WTC11 (cell line): ENCODE results near the gene ELMO3. TPM values are rescaled to one million over a fixed set of nuclear protein-coding genes. Genes with fewer than 3 reads are reported as not detected.

Experiments used
- AR ChIP-seq: fragments of 250-450 bp; sonication (Bioruptor Pico); IDR thresholded peaks from 2 replicates; pipeline ENCODE4 v1.9.0; 2021; ENCODE audit warnings: mild to moderate bottlenecking
- ATF1 ChIP-seq: sonication (generic); formaldehyde crosslinking; IDR thresholded peaks from 2 replicates; pipeline ENCODE4 v1.8.1; 2023; ENCODE audit warnings: mild to moderate bottlenecking, moderate library complexity, missing genetic modification reagents
- CREM ChIP-seq: sonication (generic); formaldehyde crosslinking; IDR thresholded peaks from 2 replicates; pipeline ENCODE4 v1.8.1; 2022; ENCODE audit warnings: mild to moderate bottlenecking, missing genetic modification reagents, moderate library complexity
- FOXK1 ChIP-seq: sonication (generic); formaldehyde crosslinking; IDR thresholded peaks from 2 replicates; pipeline ENCODE4 v1.8.0; 2022; ENCODE audit warnings: mild to moderate bottlenecking, moderate library complexity, missing genetic modification reagents
- HMGA2 ChIP-seq: fragments of 250-450 bp; sonication (Bioruptor Pico); IDR thresholded peaks from 2 replicates; pipeline ENCODE4 v1.4.0; 2021; ENCODE audit warnings: mild to moderate bottlenecking, moderate library complexity
- TEAD4 ChIP-seq: sonication (generic); formaldehyde crosslinking; IDR thresholded peaks from 2 replicates; pipeline ENCODE4 v1.8.0; 2022; ENCODE audit warnings: mild to moderate bottlenecking, missing genetic modification reagents
- ZNF281 ChIP-seq: sonication (generic); formaldehyde crosslinking; IDR thresholded peaks from 2 replicates; pipeline ENCODE4 v1.8.0; 2023; ENCODE audit warnings: mild to moderate bottlenecking, missing genetic modification reagents
- ZNF423 ChIP-seq: fragments of 250-450 bp; sonication (Bioruptor Pico); IDR thresholded peaks from 2 replicates; pipeline ENCODE4 v2.1.2; 2022; ENCODE audit warnings: mild to moderate bottlenecking, moderate library complexity
- ZNF671 ChIP-seq: fragments of 250-450 bp; sonication (Bioruptor Pico); IDR thresholded peaks from 2 replicates; pipeline ENCODE4 v1.8.0; 2021; ENCODE audit warnings: mild to moderate bottlenecking
- total RNA-seq: library from RNA; stranded (reverse); gene quantifications from 3 replicates; pipeline ENCODE4 v1.2.3, GENCODE V29; 2021
- TF ChIP-seq, protein P1 (sequence below): sonication (generic); formaldehyde crosslinking; IDR thresholded peaks from 2 replicates; pipeline ENCODE4 v1.8.0; 2022; ENCODE audit warnings: mild to moderate bottlenecking, missing genetic modification reagents
- TF ChIP-seq, protein P2 (sequence below): sonication (generic); formaldehyde crosslinking; IDR thresholded peaks from 2 replicates; pipeline ENCODE4 v1.8.1; 2022; ENCODE audit warnings: low read depth, mild to moderate bottlenecking, moderate library complexity, missing genetic modification reagents, borderline replicate concordance
- TF ChIP-seq, protein P3 (sequence below): fragments of 250-450 bp; sonication (Bioruptor Pico); IDR thresholded peaks from 2 replicates; pipeline ENCODE4 v1.9.0; 2021; ENCODE audit warnings: mild to moderate bottlenecking, borderline replicate concordance
- TF ChIP-seq, protein P4 (sequence below): sonication (generic); formaldehyde crosslinking; conservative IDR thresholded peaks from 2 replicates; pipeline ENCODE4 v1.8.1; 2022; ENCODE audit warnings: mild to moderate bottlenecking, missing genetic modification reagents
- TF ChIP-seq, protein P5 (sequence below): sonication (generic); formaldehyde crosslinking; IDR thresholded peaks from 2 replicates; pipeline ENCODE4 v1.8.1; 2023; ENCODE audit warnings: mild to moderate bottlenecking, missing genetic modification reagents
- TF ChIP-seq, protein P6 (sequence below): fragments of 200-600 bp; IDR thresholded peaks from 2 replicates; pipeline ENCODE4 v1.8.0; 2022; ENCODE audit warnings: antibody characterized with exemption
- TF ChIP-seq, protein P7 (sequence below): sonication (generic); formaldehyde crosslinking; IDR thresholded peaks from 2 replicates; pipeline ENCODE4 v1.8.1; 2023; ENCODE audit warnings: mild to moderate bottlenecking, moderate library complexity, missing genetic modification reagents
- TF ChIP-seq, protein P8 (sequence below): sonication (generic); formaldehyde crosslinking; IDR thresholded peaks from 2 replicates; pipeline ENCODE4 v1.8.1; 2023; ENCODE audit warnings: mild to moderate bottlenecking, missing genetic modification reagents, moderate library complexity

The ELMO3 gene
- total RNA-seq, 1 experiment from 2014 or later = 13.6 TPM

- TF ChIP-seq AR (CRISPR knock-in tag) = no peak
- TF ChIP-seq, protein P1, sequence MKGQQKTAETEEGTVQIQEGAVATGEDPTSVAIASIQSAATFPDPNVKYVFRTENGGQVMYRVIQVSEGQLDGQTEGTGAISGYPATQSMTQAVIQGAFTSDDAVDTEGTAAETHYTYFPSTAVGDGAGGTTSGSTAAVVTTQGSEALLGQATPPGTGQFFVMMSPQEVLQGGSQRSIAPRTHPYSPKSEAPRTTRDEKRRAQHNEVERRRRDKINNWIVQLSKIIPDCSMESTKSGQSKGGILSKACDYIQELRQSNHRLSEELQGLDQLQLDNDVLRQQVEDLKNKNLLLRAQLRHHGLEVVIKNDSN = no peak
- TF ChIP-seq ATF1 (CRISPR knock-in tag) = no peak
- TF ChIP-seq ZNF671 (CRISPR knock-in tag) = no peak
- TF ChIP-seq FOXK1 (CRISPR knock-in tag) = no peak
- TF ChIP-seq, protein P2, sequence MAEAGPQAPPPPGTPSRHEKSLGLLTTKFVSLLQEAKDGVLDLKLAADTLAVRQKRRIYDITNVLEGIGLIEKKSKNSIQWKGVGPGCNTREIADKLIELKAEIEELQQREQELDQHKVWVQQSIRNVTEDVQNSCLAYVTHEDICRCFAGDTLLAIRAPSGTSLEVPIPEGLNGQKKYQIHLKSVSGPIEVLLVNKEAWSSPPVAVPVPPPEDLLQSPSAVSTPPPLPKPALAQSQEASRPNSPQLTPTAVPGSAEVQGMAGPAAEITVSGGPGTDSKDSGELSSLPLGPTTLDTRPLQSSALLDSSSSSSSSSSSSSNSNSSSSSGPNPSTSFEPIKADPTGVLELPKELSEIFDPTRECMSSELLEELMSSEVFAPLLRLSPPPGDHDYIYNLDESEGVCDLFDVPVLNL (CRISPR knock-in tag) = no peak
- TF ChIP-seq, protein P3, sequence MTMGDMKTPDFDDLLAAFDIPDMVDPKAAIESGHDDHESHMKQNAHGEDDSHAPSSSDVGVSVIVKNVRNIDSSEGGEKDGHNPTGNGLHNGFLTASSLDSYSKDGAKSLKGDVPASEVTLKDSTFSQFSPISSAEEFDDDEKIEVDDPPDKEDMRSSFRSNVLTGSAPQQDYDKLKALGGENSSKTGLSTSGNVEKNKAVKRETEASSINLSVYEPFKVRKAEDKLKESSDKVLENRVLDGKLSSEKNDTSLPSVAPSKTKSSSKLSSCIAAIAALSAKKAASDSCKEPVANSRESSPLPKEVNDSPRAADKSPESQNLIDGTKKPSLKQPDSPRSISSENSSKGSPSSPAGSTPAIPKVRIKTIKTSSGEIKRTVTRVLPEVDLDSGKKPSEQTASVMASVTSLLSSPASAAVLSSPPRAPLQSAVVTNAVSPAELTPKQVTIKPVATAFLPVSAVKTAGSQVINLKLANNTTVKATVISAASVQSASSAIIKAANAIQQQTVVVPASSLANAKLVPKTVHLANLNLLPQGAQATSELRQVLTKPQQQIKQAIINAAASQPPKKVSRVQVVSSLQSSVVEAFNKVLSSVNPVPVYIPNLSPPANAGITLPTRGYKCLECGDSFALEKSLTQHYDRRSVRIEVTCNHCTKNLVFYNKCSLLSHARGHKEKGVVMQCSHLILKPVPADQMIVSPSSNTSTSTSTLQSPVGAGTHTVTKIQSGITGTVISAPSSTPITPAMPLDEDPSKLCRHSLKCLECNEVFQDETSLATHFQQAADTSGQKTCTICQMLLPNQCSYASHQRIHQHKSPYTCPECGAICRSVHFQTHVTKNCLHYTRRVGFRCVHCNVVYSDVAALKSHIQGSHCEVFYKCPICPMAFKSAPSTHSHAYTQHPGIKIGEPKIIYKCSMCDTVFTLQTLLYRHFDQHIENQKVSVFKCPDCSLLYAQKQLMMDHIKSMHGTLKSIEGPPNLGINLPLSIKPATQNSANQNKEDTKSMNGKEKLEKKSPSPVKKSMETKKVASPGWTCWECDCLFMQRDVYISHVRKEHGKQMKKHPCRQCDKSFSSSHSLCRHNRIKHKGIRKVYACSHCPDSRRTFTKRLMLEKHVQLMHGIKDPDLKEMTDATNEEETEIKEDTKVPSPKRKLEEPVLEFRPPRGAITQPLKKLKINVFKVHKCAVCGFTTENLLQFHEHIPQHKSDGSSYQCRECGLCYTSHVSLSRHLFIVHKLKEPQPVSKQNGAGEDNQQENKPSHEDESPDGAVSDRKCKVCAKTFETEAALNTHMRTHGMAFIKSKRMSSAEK (CRISPR knock-in tag) = no peak
- no peak for TF ChIP-seq HMGA2 (CRISPR knock-in tag)
- TF ChIP-seq, protein P4, sequence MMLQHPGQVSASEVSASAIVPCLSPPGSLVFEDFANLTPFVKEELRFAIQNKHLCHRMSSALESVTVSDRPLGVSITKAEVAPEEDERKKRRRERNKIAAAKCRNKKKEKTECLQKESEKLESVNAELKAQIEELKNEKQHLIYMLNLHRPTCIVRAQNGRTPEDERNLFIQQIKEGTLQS = no peak
- TF ChIP-seq, protein P5, sequence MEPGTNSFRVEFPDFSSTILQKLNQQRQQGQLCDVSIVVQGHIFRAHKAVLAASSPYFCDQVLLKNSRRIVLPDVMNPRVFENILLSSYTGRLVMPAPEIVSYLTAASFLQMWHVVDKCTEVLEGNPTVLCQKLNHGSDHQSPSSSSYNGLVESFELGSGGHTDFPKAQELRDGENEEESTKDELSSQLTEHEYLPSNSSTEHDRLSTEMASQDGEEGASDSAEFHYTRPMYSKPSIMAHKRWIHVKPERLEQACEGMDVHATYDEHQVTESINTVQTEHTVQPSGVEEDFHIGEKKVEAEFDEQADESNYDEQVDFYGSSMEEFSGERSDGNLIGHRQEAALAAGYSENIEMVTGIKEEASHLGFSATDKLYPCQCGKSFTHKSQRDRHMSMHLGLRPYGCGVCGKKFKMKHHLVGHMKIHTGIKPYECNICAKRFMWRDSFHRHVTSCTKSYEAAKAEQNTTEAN (CRISPR knock-in tag) = no peak
- 0 out of 2 replicates have a peak, but pooled peaks have one; percentile 5 for TF ChIP-seq ZNF281
- TF ChIP-seq, protein P6, sequence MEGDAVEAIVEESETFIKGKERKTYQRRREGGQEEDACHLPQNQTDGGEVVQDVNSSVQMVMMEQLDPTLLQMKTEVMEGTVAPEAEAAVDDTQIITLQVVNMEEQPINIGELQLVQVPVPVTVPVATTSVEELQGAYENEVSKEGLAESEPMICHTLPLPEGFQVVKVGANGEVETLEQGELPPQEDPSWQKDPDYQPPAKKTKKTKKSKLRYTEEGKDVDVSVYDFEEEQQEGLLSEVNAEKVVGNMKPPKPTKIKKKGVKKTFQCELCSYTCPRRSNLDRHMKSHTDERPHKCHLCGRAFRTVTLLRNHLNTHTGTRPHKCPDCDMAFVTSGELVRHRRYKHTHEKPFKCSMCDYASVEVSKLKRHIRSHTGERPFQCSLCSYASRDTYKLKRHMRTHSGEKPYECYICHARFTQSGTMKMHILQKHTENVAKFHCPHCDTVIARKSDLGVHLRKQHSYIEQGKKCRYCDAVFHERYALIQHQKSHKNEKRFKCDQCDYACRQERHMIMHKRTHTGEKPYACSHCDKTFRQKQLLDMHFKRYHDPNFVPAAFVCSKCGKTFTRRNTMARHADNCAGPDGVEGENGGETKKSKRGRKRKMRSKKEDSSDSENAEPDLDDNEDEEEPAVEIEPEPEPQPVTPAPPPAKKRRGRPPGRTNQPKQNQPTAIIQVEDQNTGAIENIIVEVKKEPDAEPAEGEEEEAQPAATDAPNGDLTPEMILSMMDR = no peak
- TF ChIP-seq CREM = peak; percentile 49; the same call in 1 of the 2 replicates
- 0 out of 2 replicates have a peak, but pooled peaks have one; percentile 8 for TF ChIP-seq ZNF423 (CRISPR knock-in tag)
- TF ChIP-seq, protein P7, sequence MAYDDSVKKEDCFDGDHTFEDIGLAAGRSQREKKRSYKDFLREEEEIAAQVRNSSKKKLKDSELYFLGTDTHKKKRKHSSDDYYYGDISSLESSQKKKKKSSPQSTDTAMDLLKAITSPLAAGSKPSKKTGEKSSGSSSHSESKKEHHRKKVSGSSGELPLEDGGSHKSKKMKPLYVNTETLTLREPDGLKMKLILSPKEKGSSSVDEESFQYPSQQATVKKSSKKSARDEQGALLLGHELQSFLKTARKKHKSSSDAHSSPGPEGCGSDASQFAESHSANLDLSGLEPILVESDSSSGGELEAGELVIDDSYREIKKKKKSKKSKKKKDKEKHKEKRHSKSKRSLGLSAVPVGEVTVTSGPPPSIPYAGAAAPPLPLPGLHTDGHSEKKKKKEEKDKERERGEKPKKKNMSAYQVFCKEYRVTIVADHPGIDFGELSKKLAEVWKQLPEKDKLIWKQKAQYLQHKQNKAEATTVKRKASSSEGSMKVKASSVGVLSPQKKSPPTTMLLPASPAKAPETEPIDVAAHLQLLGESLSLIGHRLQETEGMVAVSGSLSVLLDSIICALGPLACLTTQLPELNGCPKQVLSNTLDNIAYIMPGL = peak; percentile 79; the same call in 1 of the 2 replicates
- TF ChIP-seq TEAD4 = no peak
- TF ChIP-seq, protein P8, sequence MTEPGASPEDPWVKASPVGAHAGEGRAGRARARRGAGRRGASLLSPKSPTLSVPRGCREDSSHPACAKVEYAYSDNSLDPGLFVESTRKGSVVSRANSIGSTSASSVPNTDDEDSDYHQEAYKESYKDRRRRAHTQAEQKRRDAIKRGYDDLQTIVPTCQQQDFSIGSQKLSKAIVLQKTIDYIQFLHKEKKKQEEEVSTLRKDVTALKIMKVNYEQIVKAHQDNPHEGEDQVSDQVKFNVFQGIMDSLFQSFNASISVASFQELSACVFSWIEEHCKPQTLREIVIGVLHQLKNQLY (CRISPR knock-in tag) = no peak
These were observed 48.5 kb downstream of the ELMO3 start, which contains the start of gene FHOD1 (continued) for GRCh38 chr16:67247192-67248072.
